Upper lobe of left lung (tissue), 4 donors: ENCODE measurements around the gene DCST2.

ENCODE experiments used
- POLR2A ChIP-seq, 4 donors: fragments of 450-650 bp; IDR thresholded peaks; one replicate each; pipeline ENCODE4 v1.5.1; 2016 to 2017; ENCODE audit warnings: antibody characterized with exemption in 4 of 4, mild to moderate bottlenecking in 2 of 4
- TF ChIP-seq, protein P1 (sequence below), 6 experiments: fragments of 450-650 bp in 4 of 6; fragments of 200-600 bp in 2 of 6; sonication (generic) in 2 of 6; IDR thresholded peaks; one replicate each; pipeline ENCODE4 v1.5.1; 2016 to 2019; ENCODE audit warnings: antibody characterized with exemption in 6 of 6

DNA sequence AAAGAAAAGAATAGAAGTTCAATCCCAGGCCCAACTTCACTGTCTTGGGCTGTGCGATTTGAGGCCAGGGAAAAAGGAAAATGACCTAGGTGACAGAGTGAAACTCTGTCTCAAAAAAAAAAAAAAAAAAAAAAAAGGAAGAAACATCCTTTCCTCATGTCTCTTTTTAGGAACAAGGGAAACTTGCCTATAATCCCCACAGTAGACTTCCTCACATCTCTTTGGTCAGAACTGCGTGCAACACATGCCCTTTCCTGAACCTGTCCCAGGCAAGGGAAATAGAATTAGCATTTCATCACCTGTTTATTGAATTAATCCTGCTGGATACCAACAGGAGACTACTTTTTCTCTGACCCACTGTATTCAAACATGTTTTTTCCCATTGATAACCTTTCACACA lies 2.4 kb upstream of the DCST2 start:
- no peak for TF ChIP-seq POLR2A (IDR thresholded peaks at IDR 0.05)
- TF ChIP-seq, protein P1, sequence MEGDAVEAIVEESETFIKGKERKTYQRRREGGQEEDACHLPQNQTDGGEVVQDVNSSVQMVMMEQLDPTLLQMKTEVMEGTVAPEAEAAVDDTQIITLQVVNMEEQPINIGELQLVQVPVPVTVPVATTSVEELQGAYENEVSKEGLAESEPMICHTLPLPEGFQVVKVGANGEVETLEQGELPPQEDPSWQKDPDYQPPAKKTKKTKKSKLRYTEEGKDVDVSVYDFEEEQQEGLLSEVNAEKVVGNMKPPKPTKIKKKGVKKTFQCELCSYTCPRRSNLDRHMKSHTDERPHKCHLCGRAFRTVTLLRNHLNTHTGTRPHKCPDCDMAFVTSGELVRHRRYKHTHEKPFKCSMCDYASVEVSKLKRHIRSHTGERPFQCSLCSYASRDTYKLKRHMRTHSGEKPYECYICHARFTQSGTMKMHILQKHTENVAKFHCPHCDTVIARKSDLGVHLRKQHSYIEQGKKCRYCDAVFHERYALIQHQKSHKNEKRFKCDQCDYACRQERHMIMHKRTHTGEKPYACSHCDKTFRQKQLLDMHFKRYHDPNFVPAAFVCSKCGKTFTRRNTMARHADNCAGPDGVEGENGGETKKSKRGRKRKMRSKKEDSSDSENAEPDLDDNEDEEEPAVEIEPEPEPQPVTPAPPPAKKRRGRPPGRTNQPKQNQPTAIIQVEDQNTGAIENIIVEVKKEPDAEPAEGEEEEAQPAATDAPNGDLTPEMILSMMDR (IDR thresholded peaks at IDR 0.05) = no peak
